Measurements from ENCODE around the gene KCNK15. TPM values are rescaled to one million over a fixed set of nuclear protein-coding genes. Genes with fewer than 3 reads are reported as not detected.

The KCNK15 gene
- total and polyA plus RNA-seq, 10 of the 15 experiments (the other 5 are each of a cell fraction or from before 2014, with no cell fraction given) = not detected

GRCh38 chr20:44750081-44750805 lies 4.6 kb downstream of the KCNK15 start:
- RAD21 ChIA-PET (ENCODE audit: unreplicated experiment) = no interaction called here
- H3K4me3 ChIP-seq = no peak overlapping the region
- CTCF ChIA-PET = interaction anchor here (0.7 to 1.3 kb wide), 4 partner anchors 12 to 116 kb away, joined by 3 to 5 read pairs (median 4); no protein-coding TSS in a partner anchor
- intact Hi-C loops (cut with micrococcal nuclease; ENCODE audit: unreplicated experiment) = no loop called here
- no peak overlapping the region for H3K9ac ChIP-seq (ENCODE audit: control insufficient read depth, insufficient read depth, low read length)
- peak in 1 of 3 experiments; percentile 3; a peak in 1 of 6 replicates for TF ChIP-seq CTCF (IDR thresholded peaks at IDR 0.05 in 2 of 3, conservative IDR thresholded peaks at IDR 0.05 in 1 of 3; ENCODE audit: control insufficient read depth in 2 of 3, extremely low read depth in 1 of 3, insufficient read depth in 1 of 3, low read depth in 3 of 3, low read length in 3 of 3)
- TF ChIP-seq IRF5 (IDR thresholded peaks at IDR 0.05; ENCODE audit: borderline replicate concordance) = no peak
- no peak for TF ChIP-seq BCL11A (IDR thresholded peaks at IDR 0.05; ENCODE audit: low read depth, low read length)
- TF ChIP-seq FOS (IDR thresholded peaks at IDR 0.05; ENCODE audit: borderline replicate concordance, extremely low read depth, insufficient read length) = no peak
- no peak for TF ChIP-seq EZH2 (IDR thresholded peaks at IDR 0.05; ENCODE audit: borderline replicate concordance, control insufficient read depth, low read depth, low read length)
- no peak for TF ChIP-seq PML (IDR thresholded peaks at IDR 0.05; ENCODE audit: low read length)
- H4K20me1 ChIP-seq (ENCODE audit: control insufficient read depth, insufficient read depth) = no peaks in the 10 kb centered on the region; the same call in 1 of the 2 replicates
- no peak overlapping the region for H3K27ac ChIP-seq (ENCODE audit: control insufficient read depth, insufficient read depth)
- H2AFZ ChIP-seq (ENCODE audit: control insufficient read depth, low read depth, low read length) = no peak overlapping the region
- POLR2A ChIA-PET = no interaction called here
- in situ Hi-C loops (cut with MboI) = no loop called here
- BruUV-seq (replicated peaks) = no TSS peak
- peak; percentile 29; the same call in 1 of the 3 replicates for ATAC-seq
- H3K4me2 ChIP-seq (ENCODE audit: control insufficient read depth, insufficient read depth) = no peak overlapping the region
- H3K27me3 ChIP-seq (replicated peaks in 1 of 2; ENCODE audit: control insufficient read depth in 2 of 2, insufficient read depth in 2 of 2, low read length in 1 of 2) = peaks cover 11 to 12% of the 10 kb centered on the region in 2 experiments
- H3K9me3 ChIP-seq (replicated peaks; ENCODE audit: control insufficient read depth, insufficient read depth, low read length) = no peaks in the 10 kb centered on the region
- WGBS (ENCODE audit: insufficient coverage, insufficient replicate concordance, low lambda C conversion rate, missing lambda C conversion rate) = 51% methylated on average over 46 of the region's 73 CpGs
- no peaks in the 10 kb centered on the region for H3K4me1 ChIP-seq (ENCODE audit: control insufficient read depth, insufficient read depth, low read length)
- H3K36me3 ChIP-seq (ENCODE audit: control insufficient read depth in 2 of 2, insufficient read depth in 2 of 2, low read length in 1 of 2) = no peaks in the 10 kb centered on the region
- DNase-seq (ENCODE audit: low read depth, low spot score) = no peak
- H3K79me2 ChIP-seq (ENCODE audit: control insufficient read depth, insufficient read depth, low read length) = no peaks in the 10 kb centered on the region
- SMC1A ChIA-PET (ENCODE audit: uncharacterized antibody, unreplicated experiment) = interaction anchor here (0.8 kb wide), 1 partner anchor 117 kb away, joined by 3 read pairs; no protein-coding TSS in a partner anchor
- FAIRE-seq = no peak
